ENCODE data around the gene CEP41.

Gene CEP41

GRCh38 chr7:130401578-130401977 lies 39.2 kb downstream of the CEP41 start:
- Histone ChIP-seq H3K27me3 (ENCODE audit: control insufficient read depth, insufficient read depth, low read length) (no peaks in the 10 kb centered on the region), H3K27ac (ENCODE audit: low read length) (no peak overlapping the region), H3K9me3 (ENCODE audit: control insufficient read depth, insufficient read depth, low read length) (no peaks in the 10 kb centered on the region), H3K36me3 (ENCODE audit: control insufficient read depth, insufficient read depth, low read length) (no peaks in the 10 kb centered on the region), H3K4me1 (ENCODE audit: control insufficient read depth, insufficient read depth, low read length) (no peaks in the 10 kb centered on the region), H3K4me3 (ENCODE audit: low read length) (no peak overlapping the region)
- WGBS (ENCODE audit: insufficient coverage, insufficient read length) = no CpG with 5 or more reads among the region's 3 CpGs
- DNase-seq (ENCODE audit: low read depth, low spot score) = no peak

GRCh38 chr7:130401101-130401500 lies 39.7 kb downstream of the CEP41 start:
- no peak for DNase-seq (ENCODE audit: low read depth, low spot score)
- no CpG with 5 or more reads among the region's 1 CpG for WGBS (ENCODE audit: insufficient coverage, insufficient read length)
- no peaks in the 10 kb centered on the region for H3K27me3 ChIP-seq (ENCODE audit: control insufficient read depth, insufficient read depth, low read length)
- no peaks in the 10 kb centered on the region for H3K4me1 ChIP-seq (ENCODE audit: control insufficient read depth, insufficient read depth, low read length)
- no peak overlapping the region for H3K4me3 ChIP-seq (ENCODE audit: low read length)
- no peak overlapping the region for H3K27ac ChIP-seq (ENCODE audit: low read length)
- H3K9me3 ChIP-seq (ENCODE audit: control insufficient read depth, insufficient read depth, low read length) = no peaks in the 10 kb centered on the region
- H3K36me3 ChIP-seq (ENCODE audit: control insufficient read depth, insufficient read depth, low read length) = no peaks in the 10 kb centered on the region

DNA sequence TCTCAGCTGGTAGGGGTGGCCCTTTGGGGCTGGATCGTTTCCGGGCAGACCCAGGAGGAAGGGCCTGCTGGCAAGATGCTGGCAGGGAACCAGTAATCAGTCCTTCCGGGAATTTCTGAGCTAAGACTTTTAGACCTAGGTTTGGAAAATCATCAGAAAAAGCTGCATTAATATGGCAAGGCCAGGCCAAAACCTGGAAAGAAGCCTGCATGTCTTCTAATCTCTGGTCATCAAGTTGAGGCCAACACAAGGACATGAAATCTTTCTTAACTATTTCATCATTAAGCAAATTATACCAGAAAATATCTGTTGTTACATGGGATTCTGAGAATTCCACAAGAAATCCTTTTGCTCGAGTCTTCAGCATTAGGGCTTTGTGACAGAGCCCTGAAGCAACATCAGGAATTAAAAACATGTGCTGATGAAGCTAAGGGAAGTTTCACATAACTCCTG lies 40.7 kb downstream of the CEP41 start:
- Histone ChIP-seq H3K9me3 (ENCODE audit: control insufficient read depth, insufficient read depth, low read length) (no peaks in the 10 kb centered on the region), H3K27ac (ENCODE audit: low read length) (no peak overlapping the region), H3K36me3 (ENCODE audit: control insufficient read depth, insufficient read depth, low read length) (no peaks in the 10 kb centered on the region), H3K4me3 (ENCODE audit: low read length) (no peak overlapping the region), H3K27me3 (ENCODE audit: control insufficient read depth, insufficient read depth, low read length) (no peaks in the 10 kb centered on the region), H3K4me1 (ENCODE audit: control insufficient read depth, insufficient read depth, low read length) (no peaks in the 10 kb centered on the region)
- no peak for DNase-seq (ENCODE audit: low read depth, low spot score)
- WGBS (ENCODE audit: insufficient coverage, insufficient read length) = no CpG with 5 or more reads among the region's 4 CpGs

GRCh38 chr7:130398526-130399090 lies 42.2 kb downstream of the CEP41 start:
- DNase-seq (ENCODE audit: low read depth, low spot score) = no peak
- Histone ChIP-seq H3K4me3 (ENCODE audit: low read length) (no peak overlapping the region), H3K9me3 (ENCODE audit: control insufficient read depth, insufficient read depth, low read length) (no peaks in the 10 kb centered on the region), H3K36me3 (ENCODE audit: control insufficient read depth, insufficient read depth, low read length) (no peaks in the 10 kb centered on the region), H3K4me1 (ENCODE audit: control insufficient read depth, insufficient read depth, low read length) (no peaks in the 10 kb centered on the region), H3K27ac (ENCODE audit: low read length) (no peak overlapping the region), H3K27me3 (ENCODE audit: control insufficient read depth, insufficient read depth, low read length) (no peaks in the 10 kb centered on the region)
- no CpG with 5 or more reads among the region's 8 CpGs for WGBS (ENCODE audit: insufficient coverage, insufficient read length)

GRCh38 chr7:130397758-130398073 lies 43.1 kb downstream of the CEP41 start:
- DNase-seq (ENCODE audit: low read depth, low spot score) = no peak
- Histone ChIP-seq H3K36me3 (ENCODE audit: control insufficient read depth, insufficient read depth, low read length) (no peaks in the 10 kb centered on the region), H3K9me3 (ENCODE audit: control insufficient read depth, insufficient read depth, low read length) (no peaks in the 10 kb centered on the region), H3K4me1 (ENCODE audit: control insufficient read depth, insufficient read depth, low read length) (no peaks in the 10 kb centered on the region), H3K27ac (ENCODE audit: low read length) (no peak overlapping the region), H3K4me3 (ENCODE audit: low read length) (no peak overlapping the region), H3K27me3 (ENCODE audit: control insufficient read depth, insufficient read depth, low read length) (no peaks in the 10 kb centered on the region)
- no CpG with 5 or more reads among the region's 3 CpGs for WGBS (ENCODE audit: insufficient coverage, insufficient read length)

GRCh38 chr7:130397051-130397757 lies 43.6 kb downstream of the CEP41 start:
- 100% methylated on average over 1 of the region's 7 CpGs for WGBS (ENCODE audit: insufficient coverage, insufficient read length)
- no peak for DNase-seq (ENCODE audit: low read depth, low spot score)
- H3K9me3 ChIP-seq (ENCODE audit: control insufficient read depth, insufficient read depth, low read length) = no peaks in the 10 kb centered on the region

GRCh38 chr7:130396109-130396508 lies 44.7 kb downstream of the CEP41 start:
- no peak for DNase-seq (ENCODE audit: low read depth, low spot score)
- no peaks in the 10 kb centered on the region for H3K9me3 ChIP-seq (ENCODE audit: control insufficient read depth, insufficient read depth, low read length)
- H3K27ac ChIP-seq (ENCODE audit: low read length) = no peak overlapping the region
- no CpG with 5 or more reads among the region's 3 CpGs for WGBS (ENCODE audit: insufficient coverage, insufficient read length)
- H3K27me3 ChIP-seq (ENCODE audit: control insufficient read depth, insufficient read depth, low read length) = no peaks in the 10 kb centered on the region
- no peak overlapping the region for H3K4me3 ChIP-seq (ENCODE audit: low read length)
- no peaks in the 10 kb centered on the region for H3K36me3 ChIP-seq (ENCODE audit: control insufficient read depth, insufficient read depth, low read length)
- no peaks in the 10 kb centered on the region for H3K4me1 ChIP-seq (ENCODE audit: control insufficient read depth, insufficient read depth, low read length)

More at GRCh38 chr7:130397051-130397757, 43.6 kb downstream of the CEP41 start:
- no peaks in the 10 kb centered on the region for H3K27me3 ChIP-seq (ENCODE audit: control insufficient read depth, insufficient read depth, low read length)
- no peaks in the 10 kb centered on the region for H3K36me3 ChIP-seq (ENCODE audit: control insufficient read depth, insufficient read depth, low read length)
- no peaks in the 10 kb centered on the region for H3K4me1 ChIP-seq (ENCODE audit: control insufficient read depth, insufficient read depth, low read length)
- H3K4me3 ChIP-seq (ENCODE audit: low read length) = no peak overlapping the region
- no peak overlapping the region for H3K27ac ChIP-seq (ENCODE audit: low read length)

DNA sequence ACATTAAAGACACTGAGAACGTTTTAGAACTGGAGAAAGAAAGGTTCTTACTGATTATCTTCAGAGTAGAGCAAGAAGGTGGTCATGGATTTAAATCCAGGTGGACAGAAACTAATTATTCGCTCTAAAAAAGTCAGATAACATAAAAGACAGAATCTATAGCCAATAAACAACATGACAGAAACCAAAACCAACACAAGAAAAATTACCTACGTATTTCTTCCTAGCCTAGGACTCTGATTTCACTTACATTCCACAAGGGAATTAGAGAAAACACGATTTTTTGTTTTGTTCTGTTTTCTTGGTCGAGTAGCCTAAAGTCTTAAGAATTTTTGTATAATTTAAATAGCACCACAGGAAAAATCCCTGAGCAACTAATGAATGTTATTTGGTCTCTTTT lies 45.4 kb downstream of the CEP41 start:
- H3K36me3 ChIP-seq (ENCODE audit: control insufficient read depth, insufficient read depth, low read length) = no peaks in the 10 kb centered on the region
- no peak overlapping the region for H3K27ac ChIP-seq (ENCODE audit: low read length)
- no CpG with 5 or more reads among the region's 5 CpGs for WGBS (ENCODE audit: insufficient coverage, insufficient read length)
- no peak overlapping the region for H3K4me3 ChIP-seq (ENCODE audit: low read length)
- H3K27me3 ChIP-seq (ENCODE audit: control insufficient read depth, insufficient read depth, low read length) = no peaks in the 10 kb centered on the region
- DNase-seq (ENCODE audit: low read depth, low spot score) = no peak
- no peaks in the 10 kb centered on the region for H3K4me1 ChIP-seq (ENCODE audit: control insufficient read depth, insufficient read depth, low read length)
- H3K9me3 ChIP-seq (ENCODE audit: control insufficient read depth, insufficient read depth, low read length) = no peaks in the 10 kb centered on the region

DNA sequence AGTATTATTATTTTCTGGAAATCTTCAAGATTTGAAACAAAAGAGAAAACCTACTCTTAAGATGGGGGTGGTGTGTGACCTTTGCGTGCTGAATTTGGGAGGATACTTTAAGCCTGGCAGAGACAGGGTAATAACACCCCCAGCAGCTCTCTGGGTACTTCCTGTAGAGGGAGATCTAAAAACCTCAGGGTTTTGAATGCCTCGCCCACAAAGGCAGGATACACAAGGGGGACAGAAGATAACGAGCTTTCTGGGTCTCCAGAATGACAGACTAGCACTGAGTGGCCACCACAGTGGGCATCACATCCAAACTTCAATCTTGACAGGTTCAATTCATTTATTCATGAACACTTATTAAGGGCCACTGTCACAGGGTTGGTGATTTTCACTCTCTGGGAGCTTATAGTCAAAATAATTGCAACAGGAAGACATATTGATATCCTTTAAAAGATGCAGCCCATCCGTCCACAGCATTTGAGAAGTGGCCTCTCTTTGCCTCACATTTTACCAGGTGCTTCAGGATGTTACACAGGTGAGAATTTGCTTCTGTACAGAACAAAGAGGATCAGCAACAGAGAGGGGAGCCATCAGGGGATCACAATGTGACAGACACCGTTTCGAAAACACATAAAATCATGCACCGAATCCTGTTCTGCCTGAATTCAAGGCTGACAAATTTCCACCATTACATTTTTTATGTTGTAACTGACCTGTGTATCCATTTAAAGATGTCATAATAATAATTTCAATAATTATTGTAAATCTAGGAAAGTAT lies 46.2 kb downstream of the CEP41 start:
- Histone ChIP-seq H3K9me3 (ENCODE audit: control insufficient read depth, insufficient read depth, low read length) (no peaks in the 10 kb centered on the region), H3K27ac (ENCODE audit: low read length) (no peak overlapping the region), H3K4me3 (ENCODE audit: low read length) (no peak overlapping the region), H3K4me1 (ENCODE audit: control insufficient read depth, insufficient read depth, low read length) (no peaks in the 10 kb centered on the region), H3K27me3 (ENCODE audit: control insufficient read depth, insufficient read depth, low read length) (no peaks in the 10 kb centered on the region), H3K36me3 (ENCODE audit: control insufficient read depth, insufficient read depth, low read length) (no peaks in the 10 kb centered on the region)
- no CpG with 5 or more reads among the region's 7 CpGs for WGBS (ENCODE audit: insufficient coverage, insufficient read length)
- no peak for DNase-seq (ENCODE audit: low read depth, low spot score)

GRCh38 chr7:130393841-130394411 lies 46.9 kb downstream of the CEP41 start:
- H3K27ac ChIP-seq (ENCODE audit: low read length) = no peak overlapping the region
- no peak overlapping the region for H3K4me3 ChIP-seq (ENCODE audit: low read length)
- H3K4me1 ChIP-seq (ENCODE audit: control insufficient read depth, insufficient read depth, low read length) = no peaks in the 10 kb centered on the region
- no CpG with 5 or more reads among the region's 10 CpGs for WGBS (ENCODE audit: insufficient coverage, insufficient read length)
- H3K27me3 ChIP-seq (ENCODE audit: control insufficient read depth, insufficient read depth, low read length) = no peaks in the 10 kb centered on the region
- H3K36me3 ChIP-seq (ENCODE audit: control insufficient read depth, insufficient read depth, low read length) = no peaks in the 10 kb centered on the region
- H3K9me3 ChIP-seq (ENCODE audit: control insufficient read depth, insufficient read depth, low read length) = no peaks in the 10 kb centered on the region
- DNase-seq (ENCODE audit: low read depth, low spot score) = no peak

Data from iPS DF 6.9 (cell line).